ENCODE measurements around the gene PPIF.

DNA sequence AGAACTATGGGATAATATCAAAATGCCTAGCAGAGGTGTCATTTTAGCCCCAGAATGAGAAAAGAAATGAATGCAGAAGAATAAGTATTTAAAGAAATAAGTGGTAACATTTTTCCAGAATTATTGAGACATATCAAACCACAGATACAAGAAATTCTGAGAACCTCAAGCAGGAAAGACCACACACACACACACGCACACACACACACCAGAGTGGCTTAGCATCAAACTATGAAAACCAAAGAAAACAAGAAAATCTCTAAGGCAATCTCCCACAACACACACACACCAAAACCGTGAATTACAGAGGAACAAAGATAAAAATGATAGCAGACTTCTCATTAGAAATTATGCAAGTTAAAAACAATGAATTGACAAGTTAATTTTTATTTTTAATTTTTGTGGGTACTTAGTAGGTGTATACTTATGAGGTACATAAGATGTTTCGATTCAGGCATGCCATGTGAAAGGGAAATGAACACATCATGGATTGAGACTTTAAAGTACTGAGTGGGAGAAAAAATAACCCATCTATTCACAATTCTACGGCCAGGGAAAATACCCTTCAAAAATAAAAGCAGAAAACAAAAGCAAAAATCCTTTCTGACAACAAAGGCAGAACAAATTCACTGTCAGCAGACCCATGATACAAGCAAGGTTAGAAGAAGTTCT lies 14.6 kb downstream of the PPIF start:
- TF ChIP-seq, protein P1, sequence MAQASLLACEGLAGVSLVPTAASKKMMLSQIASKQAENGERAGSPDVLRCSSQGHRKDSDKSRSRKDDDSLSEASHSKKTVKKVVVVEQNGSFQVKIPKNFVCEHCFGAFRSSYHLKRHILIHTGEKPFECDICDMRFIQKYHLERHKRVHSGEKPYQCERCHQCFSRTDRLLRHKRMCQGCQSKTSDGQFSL (CRISPR knock-in tag; IDR thresholded peaks at IDR 0.05) = no peak
- TF ChIP-seq BHLHE40 (IDR thresholded peaks at IDR 0.05; ENCODE audit: low read length) = no peak
- TF ChIP-seq CBX1 (IDR thresholded peaks at IDR 0.05; ENCODE audit: low read depth) = no peak
- TF ChIP-seq, protein P2, sequence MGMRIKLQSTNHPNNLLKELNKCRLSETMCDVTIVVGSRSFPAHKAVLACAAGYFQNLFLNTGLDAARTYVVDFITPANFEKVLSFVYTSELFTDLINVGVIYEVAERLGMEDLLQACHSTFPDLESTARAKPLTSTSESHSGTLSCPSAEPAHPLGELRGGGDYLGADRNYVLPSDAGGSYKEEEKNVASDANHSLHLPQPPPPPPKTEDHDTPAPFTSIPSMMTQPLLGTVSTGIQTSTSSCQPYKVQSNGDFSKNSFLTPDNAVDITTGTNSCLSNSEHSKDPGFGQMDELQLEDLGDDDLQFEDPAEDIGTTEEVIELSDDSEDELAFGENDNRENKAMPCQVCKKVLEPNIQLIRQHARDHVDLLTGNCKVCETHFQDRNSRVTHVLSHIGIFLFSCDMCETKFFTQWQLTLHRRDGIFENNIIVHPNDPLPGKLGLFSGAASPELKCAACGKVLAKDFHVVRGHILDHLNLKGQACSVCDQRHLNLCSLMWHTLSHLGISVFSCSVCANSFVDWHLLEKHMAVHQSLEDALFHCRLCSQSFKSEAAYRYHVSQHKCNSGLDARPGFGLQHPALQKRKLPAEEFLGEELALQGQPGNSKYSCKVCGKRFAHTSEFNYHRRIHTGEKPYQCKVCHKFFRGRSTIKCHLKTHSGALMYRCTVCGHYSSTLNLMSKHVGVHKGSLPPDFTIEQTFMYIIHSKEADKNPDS (CRISPR knock-in tag; IDR thresholded peaks at IDR 0.05) = no peak
- TF ChIP-seq, protein P3, sequence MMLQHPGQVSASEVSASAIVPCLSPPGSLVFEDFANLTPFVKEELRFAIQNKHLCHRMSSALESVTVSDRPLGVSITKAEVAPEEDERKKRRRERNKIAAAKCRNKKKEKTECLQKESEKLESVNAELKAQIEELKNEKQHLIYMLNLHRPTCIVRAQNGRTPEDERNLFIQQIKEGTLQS (CRISPR knock-in tag; IDR thresholded peaks at IDR 0.05) = no peak
- TF ChIP-seq DRAP1 (CRISPR knock-in tag; IDR thresholded peaks at IDR 0.05) = no peak
- TF ChIP-seq NFYC (CRISPR knock-in tag; IDR thresholded peaks at IDR 0.05) = no peak
- TF ChIP-seq, protein P4, sequence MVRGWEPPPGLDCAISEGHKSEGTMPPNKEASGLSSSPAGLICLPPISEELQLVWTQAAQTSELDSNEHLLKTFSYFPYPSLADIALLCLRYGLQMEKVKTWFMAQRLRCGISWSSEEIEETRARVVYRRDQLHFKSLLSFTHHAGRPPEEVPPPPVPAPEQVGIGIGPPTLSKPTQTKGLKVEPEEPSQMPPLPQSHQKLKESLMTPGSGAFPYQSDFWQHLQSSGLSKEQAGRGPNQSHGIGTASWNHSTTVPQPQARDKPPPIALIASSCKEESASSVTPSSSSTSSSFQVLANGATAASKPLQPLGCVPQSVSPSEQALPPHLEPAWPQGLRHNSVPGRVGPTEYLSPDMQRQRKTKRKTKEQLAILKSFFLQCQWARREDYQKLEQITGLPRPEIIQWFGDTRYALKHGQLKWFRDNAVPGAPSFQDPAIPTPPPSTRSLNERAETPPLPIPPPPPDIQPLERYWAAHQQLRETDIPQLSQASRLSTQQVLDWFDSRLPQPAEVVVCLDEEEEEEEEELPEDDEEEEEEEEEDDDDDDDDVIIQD (CRISPR knock-in tag; IDR thresholded peaks at IDR 0.05; ENCODE audit: low read depth) = no peak
- no peak for TF ChIP-seq HINFP (CRISPR knock-in tag; IDR thresholded peaks at IDR 0.05; ENCODE audit: low read depth)
- TF ChIP-seq TBP (CRISPR knock-in tag; IDR thresholded peaks at IDR 0.05) = no peak
- TF ChIP-seq CTCF (CRISPR knock-in tag; IDR thresholded peaks at IDR 0.05) = no peak
- no peak for TF ChIP-seq POLR2A (IDR thresholded peaks at IDR 0.05; ENCODE audit: insufficient read depth in 1 of 2, low read depth in 2 of 2, low read length in 2 of 2)
- TF ChIP-seq ZNF549 (CRISPR knock-in tag; IDR thresholded peaks at IDR 0.05) = no peak
- no peak for TF ChIP-seq FOXK1 (CRISPR knock-in tag; IDR thresholded peaks at IDR 0.05; ENCODE audit: borderline replicate concordance, low read depth)

All from HepG2 (cell line).